HT-29 (cell line): ENCODE measurements around the gene NKAIN4. TPM values are rescaled to one million over a fixed set of nuclear protein-coding genes. Genes with fewer than 3 reads are reported as not detected.

ENCODE experiments used
- DNase-seq: peaks from one replicate; pipeline ENCODE4 v3.0.0-alpha.2; 2015; ENCODE audit warnings: low spot score
- small RNA-seq: library from RNA; depleted of rRNA; stranded (forward); fragments of <200 nt; gene quantifications from one replicate; pipeline ENCODE3, GENCODE V24; 2014
- total RNA-seq: library from RNA; depleted of rRNA; stranded (reverse); fragments of >200 nt; shearing (Covaris generic); gene quantifications from 2 replicates; pipeline ENCODE4 v1.2.3, GENCODE V29; 2014; rRNA removed

Gene NKAIN4
- total RNA-seq, 1 experiment from 2014 or later, result not detected

GRCh38 chr20:63196768-63197470 is 57.3 kb downstream of the NKAIN4 start:
- no peak for DNase-seq

- no peak for DNase-seq
Observed at GRCh38 chr20:63194797-63195173, 59.5 kb downstream of the NKAIN4 start.

GRCh38 chr20:63194007-63194796 is 60.1 kb downstream of the NKAIN4 start:
- no peak for DNase-seq

- no peak for DNase-seq
Observed at GRCh38 chr20:63192721-63193120, 61.5 kb downstream of the NKAIN4 start.

GRCh38 chr20:63191400-63191799 is 62.9 kb downstream of the NKAIN4 start:
- peak; percentile 100 for DNase-seq

GRCh38 chr20:63190828-63191227 is 63.4 kb downstream of the NKAIN4 start:
- DNase-seq, result no peak

Small RNAs within 50 kb of the gene (small RNA-seq; reads per million reads assigned to genes)
- gene MIR3196 (not detected), gene MIR4326 (not detected)

Other genes with a start within 250 kb of the NKAIN4 start
- gene BHLHE23, start 247.5 kb downstream of the NKAIN4 start, total RNA-seq, result not detected in 2 replicates
- 47.2 and 53.6 TPM in 2 replicates for gene YTHDF1, start 38.3 kb downstream of the NKAIN4 start, total RNA-seq
- 1.3 and 2.7 TPM in 2 replicates for gene BIRC7, start 18.6 kb downstream of the NKAIN4 start, total RNA-seq
- 142 and 150 TPM in 2 replicates for gene ARFGAP1, start 18.4 kb upstream of the NKAIN4 start, total RNA-seq
- gene COL20A1, start 38.7 kb upstream of the NKAIN4 start, total RNA-seq, result 0.08 and 0.33 TPM in 2 replicates
- not detected in 2 replicates for gene CHRNA4, start 106.9 kb upstream of the NKAIN4 start, total RNA-seq
- 0.08 and 0.13 TPM in 2 replicates for gene KCNQ2, start 218.2 kb upstream of the NKAIN4 start, total RNA-seq
- 29.8 and 38.0 TPM in 2 replicates for gene EEF1A2, start 244.6 kb upstream of the NKAIN4 start, total RNA-seq